GM18519 (cell line): ENCODE data around the gene XXYLT1.
A peak's percentile ranks its signal among the peaks of the same experiment; 100 is the strongest.

Experiments used
- ATAC-seq: cut with Tn5 transposase; IDR thresholded peaks from one replicate; pipeline ENCODE4 v1.9.1; 2021; ENCODE audit warnings: mild to moderate bottlenecking, moderate library complexity; ENCODE audit not compliant: unreplicated experiment, low FRiP score

Gene XXYLT1

GRCh38 chr3:195139876-195140240 lies 131.1 kb downstream of the XXYLT1 start:
- no peak for ATAC-seq

- no peak for ATAC-seq
These were observed 131.7 kb downstream of the XXYLT1 start for GRCh38 chr3:195139091-195139875.

- no peak for ATAC-seq
These were observed 133.0 kb downstream of the XXYLT1 start for GRCh38 chr3:195137638-195138588.

GRCh38 chr3:195135917-195136316 lies 135.0 kb downstream of the XXYLT1 start:
- no peak for ATAC-seq

GRCh38 chr3:195134431-195134830 lies 136.5 kb downstream of the XXYLT1 start:
- no peak for ATAC-seq

- no peak for ATAC-seq
These were observed 137.5 kb downstream of the XXYLT1 start for GRCh38 chr3:195133462-195133861.

DNA sequence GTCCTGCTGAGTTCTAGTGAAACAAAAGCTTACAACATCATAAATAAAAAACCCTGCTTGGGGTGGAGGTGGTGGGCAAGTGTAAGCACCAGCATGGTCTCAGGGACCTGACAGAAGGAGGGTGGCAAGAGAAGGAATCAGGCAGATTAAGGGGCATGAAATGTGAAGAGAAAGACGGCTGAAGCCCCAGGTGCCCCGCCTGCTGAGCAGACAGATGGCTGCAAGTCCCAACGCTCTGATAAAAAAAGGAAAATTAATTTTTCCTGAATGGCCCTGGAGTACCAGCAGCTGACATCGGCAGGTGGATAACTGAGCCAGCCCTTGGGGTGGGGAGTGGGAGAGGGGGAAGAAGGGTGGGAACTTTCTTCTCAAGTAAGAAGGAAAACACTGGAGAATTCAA lies 137.9 kb downstream of the XXYLT1 start:
- ATAC-seq: no peak

- ATAC-seq: no peak
These were observed 139.8 kb downstream of the XXYLT1 start for GRCh38 chr3:195131176-195131575.

- peak; percentile 80 for ATAC-seq
These were observed 141.1 kb downstream of the XXYLT1 start for GRCh38 chr3:195129644-195130492.

DNA sequence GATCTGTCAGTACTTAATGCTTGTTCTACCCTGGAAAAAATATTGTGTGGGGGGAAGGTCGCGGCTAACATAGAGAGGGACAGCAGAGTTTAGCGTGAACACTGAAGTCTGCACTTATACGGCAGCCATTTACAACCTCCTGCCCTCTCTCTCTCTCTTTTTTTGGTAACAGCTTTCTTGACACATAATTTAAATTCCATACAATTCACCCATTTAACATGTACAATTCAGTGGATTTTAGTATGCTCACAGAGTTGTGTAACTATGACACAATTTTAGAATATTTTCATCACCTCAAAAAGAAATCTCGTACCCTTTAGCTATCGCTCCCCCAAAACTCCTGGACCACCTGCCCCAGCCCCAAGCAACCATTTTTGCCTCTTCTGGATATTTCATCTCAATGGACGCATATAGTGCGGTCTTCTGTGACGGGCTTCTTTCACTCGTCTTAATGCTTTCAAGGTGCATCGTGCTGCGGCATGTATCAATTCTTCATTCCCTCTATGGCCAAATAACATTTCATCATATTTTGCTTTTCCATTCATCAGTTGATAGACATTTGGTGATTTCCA lies 141.8 kb downstream of the XXYLT1 start:
- no peak for ATAC-seq

DNA sequence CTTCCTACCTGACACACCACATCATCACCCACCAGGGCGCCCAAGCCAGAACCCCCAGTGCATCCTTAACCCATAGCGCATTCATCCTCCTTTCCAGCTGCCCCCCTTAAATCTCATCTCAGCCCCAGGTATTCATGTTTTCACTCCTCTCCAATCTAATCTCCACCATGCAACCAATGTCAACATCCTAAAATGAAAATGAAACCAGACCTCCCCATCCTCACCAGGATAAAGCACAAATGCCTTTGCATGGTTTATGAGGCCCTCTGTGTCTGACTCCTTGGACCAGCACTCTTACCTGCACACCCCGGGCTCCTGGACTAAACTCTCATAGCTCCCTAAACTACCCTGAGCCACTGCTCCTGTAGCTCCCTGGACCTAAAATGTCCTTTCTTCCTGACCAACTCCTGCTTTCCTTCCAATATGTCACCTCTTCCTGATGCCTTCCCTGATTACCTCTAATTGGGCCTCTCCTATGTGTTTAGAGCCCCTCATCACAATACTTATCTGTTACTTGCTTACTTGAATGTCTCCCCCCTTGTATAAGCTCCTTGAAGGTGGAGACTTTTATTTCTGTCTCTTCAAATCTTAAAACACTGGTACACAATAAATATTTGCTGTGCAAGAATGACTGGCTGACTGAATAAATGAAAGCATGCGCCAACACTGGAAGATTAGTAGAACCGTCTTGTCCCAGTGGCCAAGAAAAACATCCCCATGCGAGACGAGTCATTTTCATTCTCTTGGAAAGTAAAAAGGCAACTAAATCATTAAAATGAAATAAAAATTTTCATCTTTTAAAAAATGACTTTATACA lies 142.5 kb downstream of the XXYLT1 start:
- no peak for ATAC-seq

GRCh38 chr3:195126056-195126605 lies 144.8 kb downstream of the XXYLT1 start:
- ATAC-seq: no peak

GRCh38 chr3:195125646-195126045 lies 145.3 kb downstream of the XXYLT1 start:
- ATAC-seq: no peak

- no peak for ATAC-seq
These were observed 146.5 kb downstream of the XXYLT1 start for GRCh38 chr3:195124378-195124992.

- ATAC-seq: no peak
These were observed 147.7 kb downstream of the XXYLT1 start for GRCh38 chr3:195123281-195123691.

DNA sequence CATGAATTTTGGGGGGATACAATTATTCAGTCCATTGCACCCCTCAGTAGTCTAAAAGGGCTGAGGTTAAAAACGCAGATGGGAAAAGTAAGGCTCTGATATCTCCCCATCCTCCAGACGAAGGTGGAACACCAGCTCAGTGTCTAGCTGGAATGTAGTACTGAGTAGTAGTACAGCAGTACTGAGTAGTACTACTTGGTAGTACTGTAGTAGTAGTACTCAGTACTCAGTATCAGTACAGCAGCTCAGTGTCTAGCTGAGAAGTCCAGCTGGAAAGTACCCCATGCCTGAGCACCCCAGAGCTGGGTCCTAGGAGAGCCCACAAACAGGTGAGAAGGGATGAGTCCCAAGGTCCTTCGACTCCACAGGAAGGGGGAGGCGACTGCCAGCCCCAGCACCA lies 148.7 kb downstream of the XXYLT1 start:
- no peak for ATAC-seq

GRCh38 chr3:195120267-195120601 lies 150.7 kb downstream of the XXYLT1 start:
- ATAC-seq: no peak

- ATAC-seq: no peak
These were observed 151.3 kb downstream of the XXYLT1 start for GRCh38 chr3:195119461-195120266.
